Measurements from ENCODE around the gene MIS12.

MIS12 gene

DNA sequence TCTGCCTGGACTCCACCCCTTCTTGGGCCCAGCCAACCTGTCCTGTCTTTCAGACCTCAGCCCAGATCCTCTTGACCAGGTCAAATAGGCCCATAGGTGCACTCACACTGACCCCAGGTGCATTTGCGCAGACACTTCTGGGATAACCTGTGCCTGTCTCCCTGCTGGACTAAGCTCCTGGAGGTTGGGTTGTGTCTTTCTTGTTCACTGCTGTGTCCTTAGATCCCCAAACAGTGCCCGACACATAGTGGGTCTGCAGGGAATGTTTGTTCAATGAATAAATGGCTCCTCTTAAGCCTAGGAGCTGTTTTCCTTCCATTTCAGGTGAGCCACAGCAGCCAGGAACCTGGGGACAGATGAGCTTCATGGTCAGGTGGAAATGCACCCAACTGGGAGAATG is 49.1 kb downstream of the MIS12 start:
- TF ChIP-seq, protein P1, sequence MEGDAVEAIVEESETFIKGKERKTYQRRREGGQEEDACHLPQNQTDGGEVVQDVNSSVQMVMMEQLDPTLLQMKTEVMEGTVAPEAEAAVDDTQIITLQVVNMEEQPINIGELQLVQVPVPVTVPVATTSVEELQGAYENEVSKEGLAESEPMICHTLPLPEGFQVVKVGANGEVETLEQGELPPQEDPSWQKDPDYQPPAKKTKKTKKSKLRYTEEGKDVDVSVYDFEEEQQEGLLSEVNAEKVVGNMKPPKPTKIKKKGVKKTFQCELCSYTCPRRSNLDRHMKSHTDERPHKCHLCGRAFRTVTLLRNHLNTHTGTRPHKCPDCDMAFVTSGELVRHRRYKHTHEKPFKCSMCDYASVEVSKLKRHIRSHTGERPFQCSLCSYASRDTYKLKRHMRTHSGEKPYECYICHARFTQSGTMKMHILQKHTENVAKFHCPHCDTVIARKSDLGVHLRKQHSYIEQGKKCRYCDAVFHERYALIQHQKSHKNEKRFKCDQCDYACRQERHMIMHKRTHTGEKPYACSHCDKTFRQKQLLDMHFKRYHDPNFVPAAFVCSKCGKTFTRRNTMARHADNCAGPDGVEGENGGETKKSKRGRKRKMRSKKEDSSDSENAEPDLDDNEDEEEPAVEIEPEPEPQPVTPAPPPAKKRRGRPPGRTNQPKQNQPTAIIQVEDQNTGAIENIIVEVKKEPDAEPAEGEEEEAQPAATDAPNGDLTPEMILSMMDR (IDR thresholded peaks at IDR 0.05; ENCODE audit: poor library complexity, severe bottlenecking) = no peak
- no peaks in the 10 kb centered on the region for H3K9me3 ChIP-seq (ENCODE audit: severe bottlenecking)
- H3K4me3 ChIP-seq (ENCODE audit: severe bottlenecking) = no peak overlapping the region
- H3K36me3 ChIP-seq (ENCODE audit: low read depth) = peaks cover 50% of the 10 kb centered on the region
- DNase-seq (ENCODE audit: low spot score) (no peak), ATAC-seq (ENCODE audit: low read depth) (no peak)
- H3K27me3 ChIP-seq (ENCODE audit: insufficient read depth, poor library complexity, severe bottlenecking) = no peaks in the 10 kb centered on the region
- H3K4me1 ChIP-seq (ENCODE audit: insufficient read depth, poor library complexity, severe bottlenecking) = no peaks in the 10 kb centered on the region
- H3K27ac ChIP-seq (ENCODE audit: poor library complexity, severe bottlenecking) = no peak overlapping the region

- no peaks in the 10 kb centered on the region for H3K4me1 ChIP-seq (ENCODE audit: insufficient read depth, poor library complexity, severe bottlenecking)
- DNase-seq (ENCODE audit: low spot score) = no peak
- peaks cover 45% of the 10 kb centered on the region for H3K36me3 ChIP-seq (ENCODE audit: low read depth)
- H3K27ac ChIP-seq (ENCODE audit: poor library complexity, severe bottlenecking) = no peak overlapping the region
- TF ChIP-seq, protein P1 (IDR thresholded peaks at IDR 0.05; ENCODE audit: poor library complexity, severe bottlenecking) = no peak
- no peaks in the 10 kb centered on the region for H3K27me3 ChIP-seq (ENCODE audit: insufficient read depth, poor library complexity, severe bottlenecking)
- H3K9me3 ChIP-seq (ENCODE audit: severe bottlenecking) = no peaks in the 10 kb centered on the region
- no peak overlapping the region for H3K4me3 ChIP-seq (ENCODE audit: severe bottlenecking)
- no peak for ATAC-seq (ENCODE audit: low read depth)
These were observed 50.7 kb downstream of the MIS12 start for GRCh38 chr17:5536866-5537650.

- ATAC-seq (ENCODE audit: low read depth) (no peak), DNase-seq (ENCODE audit: low spot score) (no peak)
- Histone ChIP-seq H3K4me3 (ENCODE audit: severe bottlenecking) (no peak overlapping the region), H3K27me3 (ENCODE audit: insufficient read depth, poor library complexity, severe bottlenecking) (no peaks in the 10 kb centered on the region), H3K36me3 (ENCODE audit: low read depth) (peaks cover 35% of the 10 kb centered on the region), H3K4me1 (ENCODE audit: insufficient read depth, poor library complexity, severe bottlenecking) (no peaks in the 10 kb centered on the region), H3K27ac (ENCODE audit: poor library complexity, severe bottlenecking) (no peak overlapping the region), H3K9me3 (ENCODE audit: severe bottlenecking) (no peaks in the 10 kb centered on the region)
- TF ChIP-seq, protein P1 (IDR thresholded peaks at IDR 0.05; ENCODE audit: poor library complexity, severe bottlenecking) = no peak
These were observed 52.9 kb downstream of the MIS12 start for GRCh38 chr17:5539286-5539685.

DNA sequence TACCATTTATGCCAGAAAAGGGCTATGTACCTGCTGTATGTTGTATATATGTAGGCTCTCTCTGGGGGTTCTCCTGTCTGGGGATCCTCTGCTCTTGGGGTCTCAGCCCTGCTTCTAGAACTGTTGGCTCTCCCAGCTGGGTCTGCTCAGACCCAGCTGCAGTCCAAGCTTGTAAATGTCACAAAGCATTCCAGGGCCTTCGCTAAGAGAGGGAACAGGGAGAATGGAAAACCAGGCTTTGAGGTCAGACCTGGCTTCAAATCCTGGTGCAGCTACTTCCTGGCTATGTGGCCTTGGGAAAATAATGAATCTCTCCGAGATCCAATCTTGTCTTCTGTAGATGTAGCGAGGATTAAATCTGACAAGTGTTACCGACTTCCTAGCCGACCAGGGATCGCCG is 54.0 kb downstream of the MIS12 start:
- DNase-seq (ENCODE audit: low spot score) (no peak), ATAC-seq (ENCODE audit: low read depth) (no peak)
- H3K9me3 ChIP-seq (ENCODE audit: severe bottlenecking) = no peaks in the 10 kb centered on the region
- TF ChIP-seq, protein P1 (IDR thresholded peaks at IDR 0.05; ENCODE audit: poor library complexity, severe bottlenecking) = no peak
- H3K36me3 ChIP-seq (ENCODE audit: low read depth) = peaks cover 35% of the 10 kb centered on the region
- no peak overlapping the region for H3K4me3 ChIP-seq (ENCODE audit: severe bottlenecking)
- no peaks in the 10 kb centered on the region for H3K27me3 ChIP-seq (ENCODE audit: insufficient read depth, poor library complexity, severe bottlenecking)
- no peak overlapping the region for H3K27ac ChIP-seq (ENCODE audit: poor library complexity, severe bottlenecking)
- H3K4me1 ChIP-seq (ENCODE audit: insufficient read depth, poor library complexity, severe bottlenecking) = no peaks in the 10 kb centered on the region
